ENCODE measurements around the gene CD274.

CD274 gene

GRCh38 chr9:5482194-5482593 is 31.9 kb downstream of the CD274 start:
- no peak for TF ChIP-seq CTCF (IDR thresholded peaks at IDR 0.05; ENCODE audit: borderline replicate concordance, insufficient read depth, low read depth, low read length)
- H3K4me3 ChIP-seq (ENCODE audit: low read depth, low read length): no peak overlapping the region

GRCh38 chr9:5483306-5483705 is 33.0 kb downstream of the CD274 start:
- no peak overlapping the region for H3K4me3 ChIP-seq (ENCODE audit: low read depth, low read length)
- TF ChIP-seq CTCF (IDR thresholded peaks at IDR 0.05; ENCODE audit: borderline replicate concordance, insufficient read depth, low read depth, low read length): no peak

- no peak overlapping the region for H3K4me3 ChIP-seq (ENCODE audit: low read depth, low read length)
- no peak for TF ChIP-seq CTCF (IDR thresholded peaks at IDR 0.05; ENCODE audit: borderline replicate concordance, insufficient read depth, low read depth, low read length)
Measured at GRCh38 chr9:5485378-5486085, 35.2 kb downstream of the CD274 start.

GRCh38 chr9:5486988-5487387 is 36.6 kb downstream of the CD274 start:
- no peak for TF ChIP-seq CTCF (IDR thresholded peaks at IDR 0.05; ENCODE audit: borderline replicate concordance, insufficient read depth, low read depth, low read length)

GRCh38 chr9:5488221-5489008 is 38.1 kb downstream of the CD274 start:
- no peak overlapping the region for H3K4me3 ChIP-seq (ENCODE audit: low read depth, low read length)
- no peak for TF ChIP-seq CTCF (IDR thresholded peaks at IDR 0.05; ENCODE audit: borderline replicate concordance, insufficient read depth, low read depth, low read length)

More at GRCh38 chr9:5486988-5487387, 36.6 kb downstream of the CD274 start:
- no peak overlapping the region for H3K4me3 ChIP-seq (ENCODE audit: low read depth, low read length)

- H3K4me3 ChIP-seq (ENCODE audit: low read depth, low read length): no peak overlapping the region
- TF ChIP-seq CTCF (IDR thresholded peaks at IDR 0.05; ENCODE audit: borderline replicate concordance, insufficient read depth, low read depth, low read length): no peak
Measured at GRCh38 chr9:5489630-5490490, 39.5 kb downstream of the CD274 start.
